ENCODE data around the gene UNC79.

The UNC79 gene

GRCh38 chr14:93663317-93663716 lies 232.6 kb downstream of the UNC79 start:
- no peak for DNase-seq (ENCODE audit: low read depth in 2 of 2)

GRCh38 chr14:93665169-93665568 lies 234.4 kb downstream of the UNC79 start:
- DNase-seq (ENCODE audit: low read depth in 2 of 2): no peak

DNA sequence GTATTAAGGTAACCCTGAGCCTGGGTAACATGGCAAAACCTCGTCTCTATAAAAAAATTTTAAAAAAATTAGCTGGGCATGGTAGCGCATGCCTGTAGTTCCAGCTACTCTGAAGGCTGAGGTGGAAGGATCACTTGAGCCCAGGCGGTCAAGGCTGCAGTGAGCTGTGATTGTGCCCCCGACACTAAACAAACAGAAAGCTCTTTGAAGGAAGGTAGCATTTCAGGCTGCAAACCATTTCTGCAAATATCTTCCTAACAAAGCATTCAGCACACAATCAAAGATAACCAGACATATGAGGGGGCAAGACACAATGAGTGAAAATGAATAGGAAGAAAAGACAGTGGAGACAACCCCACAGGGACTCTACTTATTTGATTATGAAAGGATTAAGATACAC lies 238.9 kb downstream of the UNC79 start:
- DNase-seq (ENCODE audit: low read depth in 2 of 2): no peak

DNA sequence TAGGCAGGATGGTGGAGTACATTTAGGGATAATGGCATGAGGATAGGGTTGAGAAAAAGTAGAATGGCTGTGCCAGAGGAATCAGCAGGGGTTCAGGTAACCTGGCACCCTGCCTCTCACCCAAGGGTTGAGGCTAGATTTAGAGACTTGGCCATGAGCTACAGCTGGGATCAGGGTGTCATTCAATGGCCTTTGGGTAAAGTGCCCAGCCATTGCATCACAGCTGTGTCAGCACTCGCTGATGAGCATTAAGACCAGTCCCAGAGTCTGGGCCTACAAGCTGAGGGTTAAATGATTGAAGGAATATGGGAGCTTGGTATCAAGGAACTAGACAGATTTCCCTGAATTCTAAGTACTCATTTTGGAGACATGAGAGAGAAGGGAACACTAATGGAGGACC lies 243.6 kb downstream of the UNC79 start:
- DNase-seq (ENCODE audit: low read depth in 2 of 2): no peak

- no peak for DNase-seq (ENCODE audit: low read depth in 2 of 2)
Observed at GRCh38 chr14:93675651-93676050, 244.9 kb downstream of the UNC79 start.

- no peak for DNase-seq (ENCODE audit: low read depth in 2 of 2)
Observed at GRCh38 chr14:93676416-93676958, 245.7 kb downstream of the UNC79 start.

- no peak for DNase-seq (ENCODE audit: low read depth in 2 of 2)
Observed at GRCh38 chr14:93682459-93682858, 251.7 kb downstream of the UNC79 start.

DNA sequence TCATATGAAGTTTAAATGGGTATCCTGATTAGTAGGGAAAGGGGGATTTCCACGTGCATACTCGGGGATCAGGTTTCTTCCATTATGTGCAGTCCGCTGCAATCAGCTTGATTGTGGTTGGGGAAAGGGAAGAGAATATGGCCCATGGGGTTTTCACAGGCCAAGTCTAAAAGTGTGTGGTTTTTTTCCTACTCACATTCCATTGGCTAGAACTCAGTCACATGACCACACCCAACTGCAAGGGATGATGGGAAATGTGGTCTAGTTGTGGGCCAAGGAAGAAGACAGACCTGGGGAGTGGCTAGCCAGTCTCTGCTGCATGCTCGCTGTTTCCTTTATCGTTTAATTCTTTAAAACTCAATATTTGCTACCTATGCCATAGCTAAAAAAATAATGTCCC lies 252.5 kb downstream of the UNC79 start:
- no peak for DNase-seq (ENCODE audit: low read depth in 2 of 2)

DNA sequence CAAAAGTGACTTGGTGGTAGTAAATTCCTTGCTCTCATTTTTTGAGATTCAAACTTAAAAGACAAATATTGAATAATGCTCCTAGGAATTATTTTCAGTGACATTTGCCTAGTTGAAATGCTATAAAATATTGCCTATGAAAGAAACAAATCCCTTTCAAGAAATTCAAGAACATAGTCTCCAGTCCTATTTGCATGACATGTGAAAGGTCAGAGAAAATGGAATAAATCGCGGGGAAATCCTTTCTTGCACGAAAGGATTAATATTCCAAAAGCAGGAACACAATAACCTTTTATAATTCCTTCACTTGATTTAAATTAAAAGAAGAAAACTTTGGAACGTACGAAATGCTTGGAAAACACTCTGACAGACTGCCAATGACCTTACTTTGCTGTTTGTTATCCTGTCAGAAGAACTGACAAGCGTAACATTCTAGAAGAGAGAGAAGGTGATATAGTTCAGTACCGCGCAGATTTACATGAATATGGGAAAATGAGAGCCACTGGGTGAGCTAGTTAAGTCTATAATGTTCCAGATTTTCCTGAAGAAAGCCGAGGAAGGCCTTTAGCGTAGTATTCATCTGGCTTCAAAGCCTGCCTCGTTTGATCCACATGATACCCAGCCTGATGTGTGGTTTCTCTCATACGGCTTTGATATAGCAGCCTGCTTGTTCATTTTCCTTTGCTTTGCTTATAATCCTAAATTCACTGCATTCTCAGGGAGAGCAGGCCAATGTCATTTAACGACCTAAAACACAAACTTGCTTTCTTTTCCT lies 254.6 kb downstream of the UNC79 start:
- no peak for DNase-seq (ENCODE audit: low read depth in 2 of 2)

DNA sequence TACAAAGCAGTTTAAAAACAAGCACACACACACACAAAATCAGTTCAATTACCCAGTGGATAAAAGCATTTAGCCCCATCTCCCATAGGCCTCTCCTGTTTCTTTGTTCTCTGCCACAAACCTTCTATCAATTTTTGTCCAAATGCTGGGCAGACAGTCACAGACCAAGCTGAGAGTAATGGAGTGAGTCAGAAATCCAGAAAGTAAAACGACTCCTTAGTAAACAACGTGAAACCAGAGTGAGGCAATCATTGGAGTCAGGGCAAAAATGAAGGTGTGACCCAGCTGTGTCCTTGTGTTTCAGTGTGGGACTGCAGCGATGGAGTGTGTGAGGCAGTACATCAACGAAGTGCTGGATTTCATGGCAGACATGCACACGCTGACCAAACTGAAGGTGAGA lies 255.5 kb downstream of the UNC79 start:
- no peak for DNase-seq (ENCODE audit: low read depth in 2 of 2)

- no peak for DNase-seq (ENCODE audit: low read depth in 2 of 2)
Observed at GRCh38 chr14:93688239-93688666, 257.5 kb downstream of the UNC79 start.

- DNase-seq (ENCODE audit: low read depth in 2 of 2): no peak
Observed at GRCh38 chr14:93688820-93689219, 258.1 kb downstream of the UNC79 start.

GRCh38 chr14:93690146-93690545 lies 259.4 kb downstream of the UNC79 start:
- no peak for DNase-seq (ENCODE audit: low read depth in 2 of 2)

DNA sequence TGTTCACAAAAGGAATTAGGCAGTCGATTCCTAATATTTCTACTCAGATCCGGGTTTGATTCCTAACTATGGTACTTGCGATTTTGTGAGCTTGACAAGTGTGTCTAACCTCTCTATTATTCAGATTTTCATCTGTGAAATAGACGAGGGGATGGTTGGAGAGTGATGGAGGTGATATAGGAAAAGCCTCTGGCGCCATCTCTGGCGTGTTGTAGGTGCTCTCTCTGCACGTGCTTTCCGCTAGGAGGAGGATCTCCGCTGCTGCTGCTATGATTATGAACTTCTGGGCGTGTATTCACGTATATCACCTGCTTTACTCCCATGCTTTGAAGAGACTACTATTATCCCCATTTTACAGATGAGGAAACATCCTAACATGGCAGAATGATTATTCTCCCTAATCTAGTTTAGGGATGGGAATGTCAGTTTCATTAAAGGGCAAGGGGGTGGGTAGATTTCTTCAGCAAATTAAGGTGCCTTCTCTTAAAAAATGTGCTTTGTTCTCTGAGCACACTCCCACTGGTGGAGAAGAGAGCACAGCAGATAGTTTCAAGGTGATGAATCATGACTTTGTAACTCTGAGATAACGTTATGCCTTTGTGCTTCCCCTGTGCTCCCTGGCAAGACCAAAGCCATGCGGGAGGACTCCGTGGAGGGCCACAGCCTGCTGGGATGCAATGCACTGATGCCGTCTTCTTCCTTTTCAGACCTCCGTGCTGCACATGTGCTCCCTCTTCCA lies 260.5 kb downstream of the UNC79 start:
- DNase-seq (ENCODE audit: low read depth in 2 of 2): no peak

- DNase-seq (ENCODE audit: low read depth in 2 of 2): no peak
Observed at GRCh38 chr14:93693914-93694313, 263.2 kb downstream of the UNC79 start.

DNA sequence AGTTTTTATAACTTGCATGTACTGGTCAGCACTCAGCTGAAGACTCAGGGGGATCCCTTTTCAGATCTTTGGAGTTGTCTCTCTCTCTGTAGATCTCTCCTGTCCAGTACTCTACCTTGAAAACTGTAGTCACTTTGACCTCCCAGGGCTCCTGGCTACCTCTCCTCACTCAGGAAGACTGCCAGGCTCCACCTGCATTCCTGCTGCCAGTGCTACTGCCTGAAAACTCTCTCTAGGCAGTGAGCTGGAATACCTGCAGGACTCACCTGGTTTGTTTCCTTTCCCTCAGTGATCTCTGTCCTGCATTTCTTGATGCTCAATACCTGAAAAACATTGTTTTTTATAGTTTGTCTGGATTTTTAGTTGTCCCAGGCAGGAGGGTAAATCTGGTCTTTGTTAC lies 270.2 kb downstream of the UNC79 start:
- DNase-seq (ENCODE audit: low read depth in 2 of 2): no peak

- no peak for DNase-seq (ENCODE audit: low read depth in 2 of 2)
Observed at GRCh38 chr14:93701562-93701961, 270.8 kb downstream of the UNC79 start.

DNA sequence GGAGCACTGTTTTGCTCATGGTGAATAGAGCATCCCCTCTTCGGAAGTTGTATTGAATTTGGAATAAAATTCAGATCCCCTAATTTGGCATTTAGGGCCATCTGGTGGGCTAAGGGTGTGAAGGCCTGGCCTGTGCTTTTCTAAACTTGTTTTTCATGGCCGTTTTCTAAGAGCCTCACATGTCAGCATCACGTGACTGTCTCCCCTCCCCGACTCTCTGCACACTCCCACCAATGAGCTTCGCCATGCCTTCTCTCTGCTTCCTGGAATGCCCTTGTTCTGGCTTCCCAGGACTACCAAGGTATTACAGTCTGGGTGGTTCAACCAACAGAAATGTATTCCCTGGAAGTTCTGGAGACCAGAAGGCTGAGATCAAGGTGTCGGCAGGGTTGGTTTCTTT lies 272.2 kb downstream of the UNC79 start:
- DNase-seq (ENCODE audit: low read depth in 2 of 2): no peak

DNA sequence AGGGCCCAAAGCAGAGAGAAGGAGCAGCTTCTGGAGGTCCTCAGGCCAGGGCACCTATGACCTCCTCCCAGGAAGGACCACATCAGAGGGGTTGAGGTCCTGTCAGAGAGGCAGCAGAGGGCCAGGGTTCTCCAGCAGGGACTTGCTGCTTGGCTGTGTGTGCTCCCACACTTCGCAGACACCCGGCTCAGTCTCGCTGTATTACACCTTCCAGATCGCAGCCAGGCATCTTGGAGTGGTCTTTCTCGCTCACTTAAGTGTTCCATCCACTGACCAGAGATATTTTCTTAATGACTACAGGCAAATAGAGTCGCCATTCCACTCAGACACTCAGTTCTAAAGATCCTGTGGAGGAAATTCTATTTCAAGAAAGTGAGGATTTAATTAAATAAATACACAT lies 273.2 kb downstream of the UNC79 start:
- DNase-seq (ENCODE audit: low read depth in 2 of 2): no peak

GRCh38 chr14:93705513-93706156 lies 274.9 kb downstream of the UNC79 start:
- DNase-seq (ENCODE audit: low read depth in 2 of 2): no peak

- no peak for DNase-seq (ENCODE audit: low read depth in 2 of 2)
Observed at GRCh38 chr14:93706360-93706955, 275.7 kb downstream of the UNC79 start.

DNA sequence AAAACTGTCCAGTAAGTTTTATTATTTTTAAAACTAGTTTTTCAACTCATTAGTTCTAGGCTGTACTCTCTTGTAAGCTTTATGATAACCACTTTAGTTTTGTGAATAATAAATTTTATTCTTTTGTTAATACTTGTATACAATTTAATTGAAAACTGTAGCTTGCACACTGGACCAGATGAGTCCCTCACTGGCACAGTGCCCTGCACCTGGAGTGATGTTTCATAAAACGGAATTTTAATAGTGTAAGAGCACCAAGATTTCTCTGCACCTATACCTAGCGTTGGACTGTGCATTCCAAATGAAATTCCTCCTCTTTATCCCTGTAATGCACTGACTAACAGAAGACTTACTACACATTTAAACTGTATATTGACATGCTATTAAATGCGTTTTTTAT lies 276.7 kb downstream of the UNC79 start:
- DNase-seq (ENCODE audit: low read depth in 2 of 2): no peak

Measured in stimulated activated CD8-positive, alpha-beta memory T cell treated with anti-CD3 and anti-CD28 coated beads, Interleukin-15, amount 100 ng/mL, for 48 hours (primary cell).